DND-41 (cell line): ENCODE measurements around the gene LINC01488.

Experiments used
- ATAC-seq: fragments of 200-7000 bp; cut with Tn5 transposase; 3 replicates; pipeline ENCODE4 v1.9.1; 2021; ENCODE audit warnings: low read depth; ENCODE audit not compliant: insufficient read depth
- DNase-seq: peaks from one replicate; pipeline ENCODE4 v3.0.0-alpha.2; 2020
- H2AFZ ChIP-seq: 2 replicates; pipeline ENCODE4 v1.6.0; 2012; ENCODE audit warnings: low read depth, low read length
- H3K27ac ChIP-seq: 2 replicates; pipeline ENCODE4 v1.5.1; 2012; ENCODE audit warnings: low read length, inconsistent platforms
- H3K27me3 ChIP-seq: fragments of 200-600 bp; sonication (generic); 2 replicates; pipeline ENCODE4 v1.6.0; 2012; ENCODE audit warnings: low read length, mild to moderate bottlenecking, inconsistent platforms; ENCODE audit not compliant: insufficient read depth, poor library complexity
- H3K36me3 ChIP-seq: 2 replicates; pipeline ENCODE4 v1.5.1; 2012; ENCODE audit warnings: low read length, inconsistent platforms; ENCODE audit not compliant: insufficient read depth
- H3K4me1 ChIP-seq: 2 replicates; pipeline ENCODE4 v1.5.1; 2012; ENCODE audit warnings: mild to moderate bottlenecking, low read length; ENCODE audit not compliant: insufficient read depth
- H3K4me2 ChIP-seq: 2 replicates; pipeline ENCODE4 v1.6.0; 2012; ENCODE audit warnings: mild to moderate bottlenecking, moderate library complexity, low read length, inconsistent platforms; ENCODE audit not compliant: insufficient read depth
- H3K4me3 ChIP-seq, 2 experiments: fragments of 200-600 bp in 1 of 2; shearing (Covaris generic) in 1 of 2; 2 replicates each; pipeline ENCODE4 v1.5.1; 2012 to 2016; ENCODE audit warnings: inconsistent platforms in 2 of 2, low read length in 2 of 2, mild to moderate bottlenecking in 2 of 2, low read depth in 1 of 2, moderate library complexity in 1 of 2
- H3K79me2 ChIP-seq: 2 replicates; pipeline ENCODE4 v1.6.0; 2012; ENCODE audit warnings: low read length, inconsistent platforms; ENCODE audit not compliant: insufficient read depth
- H3K9ac ChIP-seq: 2 replicates; pipeline ENCODE4 v1.6.0; 2012; ENCODE audit warnings: low read depth, mild to moderate bottlenecking, inconsistent platforms, low read length, moderate library complexity
- H3K9me3 ChIP-seq: 2 replicates; pipeline ENCODE4 v1.5.1; 2012; ENCODE audit warnings: low read length, moderate library complexity, mild to moderate bottlenecking, inconsistent platforms; ENCODE audit not compliant: insufficient read depth, severe bottlenecking
- H4K20me1 ChIP-seq: 2 replicates; pipeline ENCODE4 v1.6.0; 2012; ENCODE audit warnings: low read length; ENCODE audit not compliant: insufficient read depth
- CTCF ChIP-seq: IDR thresholded peaks from 2 replicates; pipeline ENCODE4 v1.5.1; 2012; ENCODE audit warnings: borderline replicate concordance, low read length, moderate library complexity, mild to moderate bottlenecking; ENCODE audit not compliant: poor library complexity, severe bottlenecking; ENCODE audit errors: extremely low read depth
- EZH2 ChIP-seq: IDR thresholded peaks from 3 replicates; pipeline ENCODE4 v1.6.1; 2012; ENCODE audit warnings: borderline replicate concordance, low read depth, mild to moderate bottlenecking, moderate library complexity, low read length, inconsistent platforms; ENCODE audit not compliant: severe bottlenecking

LINC01488 gene

GRCh38 chr11:69468911-69469885, 12.3 kb upstream of the LINC01488 start:
- Histone ChIP-seq H3K27me3 (no peaks in the 10 kb centered on the region), H3K9ac (no peak overlapping the region), H3K79me2 (no peaks in the 10 kb centered on the region), H3K4me1 (no peaks in the 10 kb centered on the region), H3K36me3 (no peaks in the 10 kb centered on the region), H2AFZ (no peak overlapping the region), H4K20me1 (no peaks in the 10 kb centered on the region), H3K4me2 (no peak overlapping the region), H3K4me3 (no peak overlapping the region), H3K27ac (no peak overlapping the region), H3K9me3 (no peaks in the 10 kb centered on the region)
- ATAC-seq (no peak), DNase-seq (no peak)
- TF ChIP-seq EZH2 (no peak), CTCF (no peak)

- Histone ChIP-seq H2AFZ (no peak overlapping the region), H3K79me2 (no peaks in the 10 kb centered on the region), H3K4me2 (no peak overlapping the region), H3K36me3 (no peaks in the 10 kb centered on the region), H3K9ac (no peak overlapping the region), H3K9me3 (no peaks in the 10 kb centered on the region), H3K4me1 (no peaks in the 10 kb centered on the region), H4K20me1 (no peaks in the 10 kb centered on the region), H3K27ac (no peak overlapping the region), H3K27me3 (no peaks in the 10 kb centered on the region), H3K4me3 (no peak overlapping the region)
- no peak for TF ChIP-seq EZH2
- no peak for TF ChIP-seq CTCF
- DNase-seq = no peak
- ATAC-seq = no peak
Measured at GRCh38 chr11:69470301-69470700, 11.2 kb upstream of the LINC01488 start.

- no peak for DNase-seq
- Histone ChIP-seq H3K36me3 (no peaks in the 10 kb centered on the region), H2AFZ (no peak overlapping the region), H3K9me3 (no peaks in the 10 kb centered on the region), H3K27ac (no peak overlapping the region), H3K4me3 (no peak overlapping the region), H4K20me1 (peaks cover 3% of the 10 kb centered on the region; the same call in 1 of the 2 replicates), H3K27me3 (no peaks in the 10 kb centered on the region), H3K9ac (no peak overlapping the region), H3K4me1 (no peaks in the 10 kb centered on the region), H3K79me2 (no peaks in the 10 kb centered on the region), H3K4me2 (no peak overlapping the region)
- TF ChIP-seq CTCF (no peak), EZH2 (no peak)
- no peak for ATAC-seq
Measured at GRCh38 chr11:69470793-69471728, 10.4 kb upstream of the LINC01488 start.
